WTC11 (cell line): Measurements from ENCODE around the gene HYOU1.

Source experiments
- CTCF ChIP-seq: fragments of 200-600 bp; IDR thresholded peaks from 2 replicates; pipeline ENCODE4 v1.8.0; 2022; ENCODE audit warnings: antibody characterized with exemption
- ETV6 ChIP-seq: sonication (generic); formaldehyde crosslinking; IDR thresholded peaks from 2 replicates; pipeline ENCODE4 v1.8.1; 2022; ENCODE audit warnings: mild to moderate bottlenecking, missing genetic modification reagents
- FOXK1 ChIP-seq: sonication (generic); formaldehyde crosslinking; IDR thresholded peaks from 2 replicates; pipeline ENCODE4 v1.8.0; 2022; ENCODE audit warnings: mild to moderate bottlenecking, moderate library complexity, missing genetic modification reagents
- NFYB ChIP-seq: sonication (generic); formaldehyde crosslinking; conservative IDR thresholded peaks from 2 replicates; pipeline ENCODE4 v1.8.0; 2022; ENCODE audit warnings: low read depth, missing genetic modification reagents

- no peak for TF ChIP-seq NFYB
- no peak for TF ChIP-seq CTCF
- no peak for TF ChIP-seq FOXK1 (CRISPR knock-in tag)
- no peak for TF ChIP-seq ETV6
These were observed 7.9 kb downstream of the HYOU1 start for GRCh38 chr11:119049081-119049480.
